GM23338 (cell line): ENCODE measurements around the gene GRK5. TPM values are rescaled to one million over a fixed set of nuclear protein-coding genes. Genes with fewer than 3 reads are reported as not detected.

Experiments
- ATAC-seq: fragments of 200-7000 bp; cut with Tn5 transposase; 3 replicates; pipeline ENCODE4 v1.9.1; 2020
- DNase-seq: peaks from one replicate; pipeline ENCODE4 v3.0.0-alpha.2; 2015; ENCODE audit warnings: low spot score
- H2AFZ ChIP-seq: fragments of 200-600 bp; sonication (generic); 2 replicates; pipeline ENCODE4 v1.8.0; 2016; ENCODE audit warnings: antibody characterized with exemption, mild to moderate bottlenecking, moderate library complexity
- H3F3A ChIP-seq: fragments of 200-600 bp; sonication (generic); replicated peaks from 2 replicates; pipeline ENCODE4 v1.8.0; 2017; ENCODE audit warnings: antibody characterized with exemption, mixed run types, low read depth
- H3K27ac ChIP-seq: fragments of 200-600 bp; sonication (generic); 2 replicates; pipeline ENCODE4 v1.6.1; 2016; ENCODE audit warnings: low read depth
- H3K27me3 ChIP-seq: fragments of 200-600 bp; sonication (generic); 2 replicates; pipeline ENCODE4 v1.8.0; 2016; ENCODE audit warnings: mild to moderate bottlenecking, mixed run types, moderate library complexity; ENCODE audit not compliant: insufficient read depth
- H3K36me3 ChIP-seq: fragments of 200-600 bp; sonication (generic); 2 replicates; pipeline ENCODE4 v1.8.0; 2016; ENCODE audit warnings: mild to moderate bottlenecking; ENCODE audit not compliant: insufficient read depth
- H3K4me1 ChIP-seq: fragments of 200-600 bp; sonication (generic); 2 replicates; pipeline ENCODE4 v1.8.0; 2016; ENCODE audit warnings: mild to moderate bottlenecking, moderate library complexity; ENCODE audit not compliant: insufficient read depth
- H3K4me2 ChIP-seq: fragments of 200-600 bp; sonication (generic); 2 replicates; pipeline ENCODE4 v1.7.1; 2017; ENCODE audit warnings: mixed run types
- H3K4me3 ChIP-seq: fragments of 200-600 bp; sonication (generic); 2 replicates; pipeline ENCODE4 v1.6.1; 2016; ENCODE audit warnings: mixed run types
- H3K79me2 ChIP-seq: fragments of 200-600 bp; sonication (generic); replicated peaks from 2 replicates; pipeline ENCODE4 v1.8.0; 2017; ENCODE audit warnings: mild to moderate bottlenecking; ENCODE audit not compliant: insufficient read depth
- H3K9me2 ChIP-seq: fragments of 200-600 bp; sonication (generic); 2 replicates; pipeline ENCODE4 v1.8.0; 2017; ENCODE audit not compliant: insufficient read depth
- H4K20me1 ChIP-seq: fragments of 200-600 bp; sonication (generic); replicated peaks from 2 replicates; pipeline ENCODE4 v1.8.0; 2017; ENCODE audit warnings: mild to moderate bottlenecking; ENCODE audit not compliant: insufficient read depth
- H3K27ac Mint-ChIP-seq: 2 replicates; pipeline ENCODE4 v1.8.0; 2020; ENCODE audit warnings: inconsistent platforms, mild to moderate bottlenecking, moderate library complexity, mixed read lengths
- H3K27me3 Mint-ChIP-seq: 3 replicates; pipeline ENCODE4 v1.8.0; 2022; ENCODE audit warnings: low read depth, mild to moderate bottlenecking, moderate library complexity, mixed read lengths, inconsistent platforms; ENCODE audit not compliant: insufficient read depth, poor library complexity
- H3K36me3 Mint-ChIP-seq: 3 replicates; pipeline ENCODE4 v1.8.0; 2021; ENCODE audit warnings: low read depth, mild to moderate bottlenecking, inconsistent platforms, moderate library complexity, mixed read lengths
- H3K4me1 Mint-ChIP-seq: 3 replicates; pipeline ENCODE4 v1.8.0; 2020; ENCODE audit warnings: mild to moderate bottlenecking, inconsistent platforms, mixed read lengths
- H3K4me3 Mint-ChIP-seq: 3 replicates; pipeline ENCODE4 v1.8.0; 2021; ENCODE audit warnings: moderate library complexity, mild to moderate bottlenecking, inconsistent platforms, mixed read lengths
- H3K9me3 Mint-ChIP-seq: 3 replicates; pipeline ENCODE4 v1.8.0; 2020; ENCODE audit warnings: moderate library complexity, mild to moderate bottlenecking, inconsistent platforms, mixed read lengths
- CREB1 ChIP-seq: fragments of 250-450 bp; sonication (Bioruptor Pico); IDR thresholded peaks from 2 replicates; pipeline ENCODE4 v1.5.0; 2020; ENCODE audit warnings: low read depth, mild to moderate bottlenecking, moderate library complexity
- ETS1 ChIP-seq: IDR thresholded peaks from 2 replicates; pipeline ENCODE4 v1.6.1; 2016; ENCODE audit warnings: antibody characterized with exemption
- EZH2 ChIP-seq: fragments of 200-600 bp; sonication (generic); IDR thresholded peaks from one replicate; pipeline ENCODE4 v1.8.0; 2017; ENCODE audit warnings: antibody characterized with exemption, mild to moderate bottlenecking, low read depth; ENCODE audit not compliant: unreplicated experiment
- EZH2phosphoT487 ChIP-seq: fragments of 200-600 bp; sonication (generic); IDR thresholded peaks from one replicate; pipeline ENCODE4 v1.8.1; 2018; ENCODE audit warnings: antibody characterized with exemption; ENCODE audit not compliant: unreplicated experiment
- REST ChIP-seq: IDR thresholded peaks from one replicate; pipeline ENCODE4 v1.6.1; 2018; ENCODE audit warnings: antibody characterized with exemption; ENCODE audit not compliant: unreplicated experiment
- STAT1 ChIP-seq: IDR thresholded peaks from one replicate; pipeline ENCODE4 v1.6.1; 2016; ENCODE audit warnings: antibody characterized with exemption; ENCODE audit not compliant: unreplicated experiment
- ZNF114 ChIP-seq: fragments of 250-450 bp; sonication (Bioruptor Pico); IDR thresholded peaks from 2 replicates; pipeline ENCODE4 v1.5.0; 2020; ENCODE audit warnings: mild to moderate bottlenecking, moderate library complexity
- ZNF331 ChIP-seq: fragments of 250-450 bp; sonication (Bioruptor Pico); IDR thresholded peaks from 2 replicates; pipeline ENCODE4 v1.5.0; 2020; ENCODE audit warnings: low read depth, mild to moderate bottlenecking, moderate library complexity
- ZNF462 ChIP-seq: fragments of 250-450 bp; sonication (Bioruptor Pico); IDR thresholded peaks from 2 replicates; pipeline ENCODE4 v1.5.0; 2020; ENCODE audit warnings: mild to moderate bottlenecking, moderate library complexity
- polyA plus RNA-seq: library from polyadenylated mRNA; unstranded; fragments of >200 nt; fragmentation: Nextera tagmentation; extraction: Ambion mirVana; gene quantifications from 2 replicates; pipeline ENCODE4 v1.2.1, GENCODE V29; 2016
- total RNA-seq: library from RNA; depleted of rRNA; stranded (reverse); fragments of >200 nt; shearing (Covaris generic); gene quantifications from 2 replicates; pipeline ENCODE4 v1.2.3, GENCODE V29; 2014

GRK5 gene
- total and polyA plus RNA-seq, 2 experiments from 2014 or later: 0.53 to 2.0 TPM

- no peak for TF ChIP-seq CREB1
- TF ChIP-seq EZH2: no peak
- no peak for TF ChIP-seq STAT1
- no peak for TF ChIP-seq ETS1
Observed at GRCh38 chr10:119285495-119286267, 78.3 kb downstream of the GRK5 start (continued).

- H3K79me2 ChIP-seq: no peaks in the 10 kb centered on the region
- no peaks in the 10 kb centered on the region for H3K4me1 ChIP-seq
- no peak for ATAC-seq
- TF ChIP-seq ZNF331 (no peak), ETS1 (no peak), ZNF462 (CRISPR knock-in tag) (no peak), REST (no peak), ZNF114 (no peak), EZH2 (no peak), EZH2phosphoT487 (no peak), CREB1 (no peak)
Observed at GRCh38 chr10:119286516-119286915, 79.1 kb downstream of the GRK5 start.

More at GRCh38 chr10:119286516-119286915, 79.1 kb downstream of the GRK5 start:
- Mint-ChIP-seq H3K4me1 (peaks cover 22% of the 10 kb centered on the region), H3K4me3 (no peak overlapping the region; the same call in 2 of the 3 replicates), H3K27me3 (peaks cover 8% of the 10 kb centered on the region), H3K36me3 (no peaks in the 10 kb centered on the region; the same call in 2 of the 3 replicates), H3K9me3 (no peaks in the 10 kb centered on the region), H3K27ac (no peak overlapping the region)
- Histone ChIP-seq H2AFZ (no peak overlapping the region), H3K27ac (no peak overlapping the region), H3K27me3 (no peaks in the 10 kb centered on the region), H4K20me1 (no peaks in the 10 kb centered on the region), H3K4me3 (no peak overlapping the region), H3F3A (no peaks in the 10 kb centered on the region), H3K9me2 (no peaks in the 10 kb centered on the region), H3K36me3 (no peaks in the 10 kb centered on the region), H3K4me2 (no peak overlapping the region)
- no peak for DNase-seq
